NCI-H69 (cell line): ENCODE measurements around the gene ADGRA3.
"Not testable (repeated sequence)": the region's sequence is repeated elsewhere in the genome, so short reads cannot be mapped to it uniquely, and the experiment has no call there.

Experiments
- DNase-seq: peaks from one replicate; lab custom pipeline; 2025; lab: John Stamatoyannopoulos, UW

Gene ADGRA3

DNA sequence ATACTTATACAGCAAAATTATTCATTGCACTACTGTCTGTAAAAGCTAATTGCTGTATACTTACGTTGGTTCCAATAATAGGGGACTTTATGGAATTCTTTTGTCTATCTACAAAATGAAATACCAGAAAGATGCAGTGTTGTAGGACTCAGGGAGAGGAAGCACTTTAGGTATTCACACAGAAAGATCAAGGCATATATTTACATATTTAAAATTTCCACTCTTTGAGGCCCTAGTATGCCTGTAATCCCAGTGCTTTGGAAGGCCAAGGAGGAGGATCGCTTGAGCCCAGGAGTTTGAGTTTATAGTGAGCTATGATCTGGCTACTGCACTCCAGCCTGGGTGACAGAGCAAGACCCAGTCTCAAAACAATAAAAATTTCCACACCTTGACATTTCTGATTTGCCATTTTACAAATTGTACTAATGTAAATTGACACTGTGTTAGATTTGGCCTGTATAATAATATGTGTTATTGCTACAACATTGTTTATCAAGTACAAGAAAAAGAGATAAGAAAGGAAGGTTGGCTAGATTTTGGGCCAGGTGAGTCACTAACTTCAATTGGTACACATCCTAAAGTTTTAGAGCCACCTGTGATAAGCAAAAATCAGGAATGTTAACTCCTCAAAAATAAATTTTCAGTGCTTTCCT, 35.1 kb downstream of the ADGRA3 start:
- no peak for DNase-seq

DNA sequence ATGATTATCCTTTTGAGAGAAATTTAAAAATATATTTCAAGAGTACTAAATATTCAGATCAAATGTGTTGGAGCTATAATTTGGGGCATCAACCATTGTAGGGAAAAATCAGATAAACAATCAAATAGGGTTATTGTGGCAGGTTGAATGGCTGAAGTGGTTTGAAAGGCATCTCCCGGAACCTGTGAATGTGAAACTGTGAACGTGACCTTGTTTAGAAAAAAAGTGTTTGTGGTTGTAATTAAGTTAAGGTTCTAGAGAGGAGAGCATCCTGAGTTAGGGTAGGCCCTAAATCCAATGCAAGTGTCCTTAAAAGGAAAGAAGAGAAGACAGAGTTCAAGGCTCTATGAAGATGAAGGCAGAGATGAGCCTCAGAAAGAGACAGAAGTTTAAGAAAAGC, 37.4 kb downstream of the ADGRA3 start:
- no peak for DNase-seq

DNA sequence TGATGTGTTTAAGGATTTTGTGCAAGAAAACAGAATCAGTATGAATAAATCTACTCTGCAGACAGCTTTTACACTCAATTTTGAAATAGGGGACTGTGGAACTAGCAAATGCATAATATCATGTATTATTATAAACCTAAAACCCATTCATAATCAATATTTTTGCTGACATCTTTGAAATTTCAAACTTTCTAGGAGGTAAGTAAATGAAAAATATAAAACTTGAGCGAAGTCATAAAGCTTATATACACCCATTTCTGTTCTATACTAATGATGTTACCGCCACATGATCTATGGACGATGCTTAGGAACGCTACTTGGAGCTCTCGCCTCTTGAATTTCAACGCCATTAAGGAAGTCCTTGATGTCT, 38.1 kb downstream of the ADGRA3 start:
- no peak for DNase-seq

DNA sequence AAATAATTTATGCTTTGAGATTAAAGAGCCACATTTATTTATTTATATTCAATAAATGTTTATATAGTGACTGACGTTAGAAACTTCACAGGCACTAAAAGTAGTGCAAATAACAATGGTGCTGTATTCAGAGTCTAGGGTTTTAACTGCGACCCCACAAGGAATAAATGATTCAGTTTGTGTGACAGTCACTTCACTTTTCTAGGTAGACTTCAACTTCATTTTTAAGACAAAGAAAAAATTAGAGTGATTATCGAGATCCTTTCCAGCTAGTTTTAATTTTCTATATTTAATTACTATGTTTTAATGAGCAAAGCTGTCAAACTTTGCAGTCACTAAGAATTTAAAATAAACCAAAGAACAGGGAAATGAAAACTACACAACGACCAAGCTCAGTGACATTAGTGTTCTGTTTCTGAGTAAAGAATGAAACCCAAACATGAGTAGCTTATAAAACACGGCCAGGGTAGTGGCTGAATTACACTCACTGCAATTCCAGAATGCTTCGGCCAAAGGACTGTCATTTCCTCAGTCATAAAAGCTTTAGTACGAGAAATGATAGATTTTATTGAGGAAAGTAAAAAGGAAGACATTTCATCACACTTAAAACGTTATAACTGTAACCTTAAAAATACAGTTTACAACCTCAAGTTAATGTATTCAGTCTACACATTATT, 38.6 kb downstream of the ADGRA3 start:
- DNase-seq, result no peak

DNA sequence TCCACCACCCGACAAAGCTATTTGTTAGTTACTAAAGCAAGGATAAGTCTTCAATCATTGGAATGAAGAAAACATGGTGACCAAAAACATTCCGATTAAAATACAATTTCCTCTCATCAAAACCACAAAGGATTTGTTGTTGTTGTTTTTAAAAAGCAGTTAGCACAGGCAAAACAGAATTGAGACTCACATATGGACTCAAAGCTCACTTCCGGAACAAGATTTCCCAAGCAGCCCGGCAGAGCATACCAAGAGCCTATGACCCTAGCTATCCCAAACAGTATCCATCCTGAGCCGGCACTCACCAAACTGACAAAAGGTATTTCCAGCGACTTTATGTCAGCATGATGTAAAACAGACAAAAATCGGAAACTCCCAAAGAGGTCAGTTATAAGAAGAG, 39.9 kb downstream of the ADGRA3 start:
- no peak for DNase-seq

DNA sequence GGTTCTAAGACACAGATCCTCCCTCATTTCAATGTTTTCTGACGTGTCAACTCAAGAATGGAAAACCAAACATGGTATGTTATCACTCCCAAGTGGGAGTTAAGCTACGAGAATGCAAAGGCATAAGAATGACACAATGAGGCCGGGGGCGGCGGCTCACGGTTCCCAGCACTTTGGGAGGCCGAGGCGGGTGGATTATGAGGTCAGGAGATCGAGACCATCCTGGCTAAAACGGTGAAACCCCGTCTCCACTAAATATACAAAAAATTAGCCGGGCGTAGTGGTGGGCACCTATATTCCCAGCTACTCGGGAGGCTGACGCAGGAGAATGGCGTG, 40.6 kb downstream of the ADGRA3 start:
- not testable (repeated sequence) for DNase-seq

DNA sequence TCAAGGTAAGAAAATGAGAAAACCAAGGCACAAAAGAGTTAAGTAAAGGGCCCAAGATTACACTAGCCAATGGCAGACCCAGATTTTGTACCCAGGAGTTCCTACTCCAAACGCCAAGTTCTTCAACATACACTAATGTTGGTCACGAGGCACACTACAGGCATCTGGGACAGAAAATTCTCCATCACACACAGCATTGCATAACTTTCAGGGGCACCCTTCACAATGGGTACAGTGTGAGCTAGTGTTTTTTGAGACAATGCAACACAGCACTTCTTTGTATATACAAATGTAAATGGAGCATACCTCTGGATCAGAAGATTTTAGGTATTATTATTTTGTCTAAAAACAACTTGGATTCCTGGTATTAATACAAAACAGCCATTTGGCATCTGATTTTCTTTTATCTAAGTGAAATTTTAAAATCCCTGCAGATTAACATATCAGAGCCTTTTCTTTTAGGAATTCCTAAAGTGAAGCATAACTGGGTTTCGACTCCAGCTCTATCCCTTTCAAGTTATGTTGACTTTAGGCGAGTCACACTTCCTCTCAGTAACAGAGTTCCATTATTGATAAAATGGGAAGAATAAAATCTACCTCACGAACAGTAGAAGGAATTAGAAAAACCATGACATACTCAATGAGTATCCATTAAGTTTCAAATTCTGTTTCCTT, 41.1 kb downstream of the ADGRA3 start:
- DNase-seq, result no peak

DNA sequence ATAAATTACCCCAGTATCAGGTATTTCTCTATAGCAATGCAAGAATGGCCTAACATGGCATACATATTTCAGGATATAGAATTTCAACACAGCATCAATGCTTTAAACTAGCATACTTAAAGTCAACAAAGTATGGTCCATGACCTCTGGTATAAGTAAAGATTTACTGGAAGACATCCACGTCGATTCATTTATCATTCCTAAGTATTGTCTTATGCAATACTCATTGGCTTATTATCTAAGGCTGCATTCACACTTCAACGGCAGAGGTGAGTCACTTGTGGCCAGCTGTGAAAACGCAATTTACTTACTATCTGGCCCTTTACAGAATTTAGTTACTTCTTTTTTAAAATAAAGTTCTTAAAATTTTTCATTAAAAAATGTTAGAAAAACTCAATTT, 42.6 kb downstream of the ADGRA3 start:
- no peak for DNase-seq

DNA sequence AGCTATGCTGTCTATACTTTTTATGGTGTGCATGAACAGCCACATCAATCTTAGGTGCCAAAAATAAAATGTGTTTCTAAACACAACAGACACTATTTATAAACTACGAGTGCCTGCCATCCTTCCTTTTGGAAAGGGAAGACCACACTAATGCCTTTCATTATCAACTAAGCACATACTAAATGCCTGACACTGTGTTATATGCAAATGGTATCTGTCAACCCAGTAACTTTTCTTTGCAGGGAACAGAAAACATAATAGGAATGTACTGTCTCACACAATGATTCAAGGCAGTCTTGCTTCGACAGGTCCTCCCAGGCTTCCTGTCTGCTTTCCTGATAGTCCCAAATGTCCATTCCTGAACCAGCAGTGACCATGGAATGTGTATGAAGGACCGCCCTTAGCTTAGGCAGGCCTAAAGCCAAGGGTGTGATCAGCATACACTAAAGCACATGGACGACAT, 43.8 kb downstream of the ADGRA3 start:
- no peak for DNase-seq

DNA sequence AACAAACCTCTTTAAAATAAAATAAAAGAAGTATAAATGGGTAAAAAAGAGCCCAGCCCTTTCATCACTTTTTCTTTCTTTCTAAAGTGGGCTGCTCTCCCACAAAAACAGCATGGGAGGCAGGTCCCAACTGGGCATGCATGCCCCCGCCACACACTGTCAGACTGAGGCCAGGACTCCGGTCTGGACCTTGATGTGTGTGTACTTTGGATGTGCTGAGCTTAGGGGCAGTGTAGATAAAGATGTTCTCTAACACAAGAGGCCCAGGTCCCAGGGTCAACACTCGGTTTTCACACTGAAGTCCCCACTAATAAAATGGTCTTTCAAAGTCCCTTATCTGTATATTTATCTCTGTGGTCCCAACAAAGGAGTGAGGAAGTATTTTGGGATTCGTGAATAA, 44.4 kb downstream of the ADGRA3 start:
- DNase-seq, result no peak

DNA sequence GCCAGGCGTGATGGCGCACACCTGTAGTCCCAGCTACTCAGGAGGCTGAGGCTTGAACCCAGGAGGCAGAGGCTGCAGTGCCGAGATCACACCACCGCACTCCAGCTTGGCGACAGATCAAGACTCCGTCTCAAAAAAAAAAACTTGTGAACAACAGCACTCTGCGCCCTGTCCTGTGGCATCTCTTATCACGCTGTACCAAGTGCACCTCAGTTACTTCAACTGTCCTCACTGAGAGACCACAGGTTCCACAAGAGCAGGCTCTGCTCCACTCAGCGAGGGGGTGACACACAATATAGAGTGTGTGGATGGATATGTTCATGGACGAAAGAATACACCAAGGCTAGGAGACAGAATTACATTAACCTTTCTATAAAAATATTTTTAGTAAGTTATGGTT, 49.3 kb downstream of the ADGRA3 start:
- DNase-seq, result no peak

DNA sequence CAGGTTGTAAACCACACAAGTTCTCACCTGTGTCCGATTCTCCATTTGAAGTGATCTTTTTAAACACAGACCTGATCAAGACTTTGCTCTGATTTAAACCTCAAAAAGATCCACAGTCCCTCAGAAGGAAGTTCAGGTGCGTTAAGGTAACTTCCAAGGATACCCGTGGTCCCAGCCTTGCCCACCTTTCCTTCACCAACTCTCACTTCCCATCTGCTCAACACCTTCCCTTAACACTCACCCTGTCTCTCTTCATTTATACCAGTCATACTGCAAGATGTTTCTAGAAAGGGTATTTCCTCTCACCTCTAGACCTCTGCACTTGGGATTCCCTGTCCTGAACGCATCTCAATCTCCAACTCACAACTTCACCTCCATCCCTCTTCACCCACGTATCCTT, 49.9 kb downstream of the ADGRA3 start:
- no peak for DNase-seq

DNA sequence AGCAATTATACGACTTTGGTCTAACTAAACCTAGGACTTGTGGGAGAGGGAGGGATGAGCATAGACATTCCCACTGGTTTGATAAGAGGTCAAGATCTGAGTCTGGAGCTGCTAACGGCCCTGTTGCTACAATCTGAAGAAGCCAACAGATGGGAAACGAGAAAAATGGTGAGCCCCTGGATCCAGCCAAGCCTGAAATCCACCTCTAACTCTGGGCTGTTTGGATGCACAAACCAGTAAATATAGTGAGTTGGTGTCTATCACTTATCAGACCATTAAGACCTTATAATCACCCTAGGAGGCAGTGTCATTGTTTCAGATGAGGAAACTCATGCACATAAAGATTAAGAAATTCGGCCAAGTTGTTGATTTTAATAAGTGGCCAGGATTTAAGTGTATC, 50.5 kb downstream of the ADGRA3 start:
- no peak for DNase-seq

DNA sequence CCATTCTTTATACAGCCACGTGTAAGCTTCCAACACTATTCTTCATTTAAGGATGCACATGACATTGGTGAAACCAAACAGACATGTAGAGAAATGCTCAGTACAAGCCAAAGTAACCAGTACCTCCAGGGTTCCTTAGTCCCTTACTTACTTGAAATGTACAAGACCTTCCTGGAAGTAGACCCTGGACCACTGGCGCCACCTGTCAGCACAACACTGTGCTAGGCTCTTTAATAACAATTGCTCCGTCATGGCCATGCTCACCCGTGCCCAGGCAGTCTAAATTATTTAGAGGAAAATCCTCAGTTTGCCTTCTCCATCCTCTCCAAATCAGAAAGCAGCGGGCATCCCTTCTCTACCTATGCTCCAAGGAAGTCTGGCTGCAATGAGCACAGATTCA, 52.7 kb downstream of the ADGRA3 start:
- peak; percentile 9 for DNase-seq

DNA sequence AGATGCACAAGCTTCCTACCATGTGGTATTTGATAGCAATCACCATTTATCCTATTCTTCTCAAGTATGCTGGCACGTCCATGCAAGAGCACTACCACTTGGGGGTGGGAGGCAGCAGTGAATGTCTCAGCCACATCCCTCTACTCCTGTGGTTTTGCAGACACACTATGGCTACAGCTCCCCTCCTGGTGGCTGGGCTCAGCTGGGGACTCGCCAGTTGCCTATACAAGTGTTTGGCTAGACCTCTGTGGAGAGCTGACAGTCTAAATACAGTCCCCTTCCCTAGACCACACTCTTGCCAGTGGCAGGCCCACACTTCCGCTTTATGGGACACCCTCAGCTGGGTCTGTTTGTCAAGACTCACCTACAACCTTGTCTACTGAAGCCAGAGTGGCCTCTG, 53.2 kb downstream of the ADGRA3 start:
- DNase-seq, result no peak

DNA sequence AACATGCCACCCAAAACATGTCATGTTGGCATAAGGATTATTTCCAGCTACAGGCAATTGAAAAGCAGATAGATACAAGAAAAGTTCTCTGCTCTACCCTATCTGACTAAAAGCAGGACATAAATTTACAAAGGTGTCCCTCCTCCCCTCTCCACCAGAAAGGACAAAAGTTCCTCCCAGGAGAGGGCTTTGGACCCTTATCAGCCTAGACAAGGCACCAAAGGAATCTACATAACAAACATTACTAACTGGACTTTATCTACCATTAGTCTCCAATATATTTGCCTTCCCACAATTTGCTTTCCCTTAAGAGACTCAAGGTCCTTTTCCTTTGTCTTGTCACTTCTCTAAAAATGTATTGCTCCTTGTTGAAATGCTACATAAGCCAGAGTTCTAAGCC, 55.6 kb downstream of the ADGRA3 start:
- DNase-seq, result no peak

DNA sequence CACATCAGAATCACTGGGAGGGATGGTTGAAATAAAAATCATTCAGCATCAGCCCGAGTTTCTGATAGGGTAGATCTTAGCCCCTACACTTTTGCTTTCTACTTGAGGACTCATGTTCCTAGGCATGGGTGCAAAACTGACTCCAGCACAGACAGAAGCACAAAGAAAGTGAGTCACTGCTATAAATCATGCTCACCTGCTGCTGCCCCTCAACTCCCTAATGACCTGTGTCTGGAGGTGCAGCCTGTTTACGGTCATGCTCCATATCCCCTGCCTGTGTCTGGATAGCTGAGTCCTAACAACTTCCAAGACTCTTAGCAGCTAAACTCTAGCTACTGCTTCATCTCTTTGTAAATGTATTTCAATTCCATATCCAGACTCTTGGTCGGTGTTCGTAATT, 57.8 kb downstream of the ADGRA3 start:
- DNase-seq, result peak; percentile 86

DNA sequence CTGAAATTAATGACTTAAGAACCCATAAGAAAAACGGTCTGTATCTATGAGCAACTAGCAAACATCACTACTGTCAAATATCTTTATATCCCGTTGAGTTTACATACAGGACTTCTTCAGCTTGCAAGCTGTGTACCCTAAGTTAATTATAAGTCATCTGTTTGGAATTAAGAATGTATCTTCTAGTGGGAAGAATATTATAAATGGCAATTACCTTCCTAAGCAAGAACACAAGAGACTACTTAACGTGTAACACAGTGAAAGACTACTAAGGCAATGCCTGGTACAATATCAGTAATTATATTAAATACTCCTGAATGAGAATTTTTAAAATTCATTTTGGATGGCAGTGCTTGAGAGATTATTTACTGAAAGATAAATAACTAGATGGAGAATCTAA, 58.5 kb downstream of the ADGRA3 start:
- no peak for DNase-seq

DNA sequence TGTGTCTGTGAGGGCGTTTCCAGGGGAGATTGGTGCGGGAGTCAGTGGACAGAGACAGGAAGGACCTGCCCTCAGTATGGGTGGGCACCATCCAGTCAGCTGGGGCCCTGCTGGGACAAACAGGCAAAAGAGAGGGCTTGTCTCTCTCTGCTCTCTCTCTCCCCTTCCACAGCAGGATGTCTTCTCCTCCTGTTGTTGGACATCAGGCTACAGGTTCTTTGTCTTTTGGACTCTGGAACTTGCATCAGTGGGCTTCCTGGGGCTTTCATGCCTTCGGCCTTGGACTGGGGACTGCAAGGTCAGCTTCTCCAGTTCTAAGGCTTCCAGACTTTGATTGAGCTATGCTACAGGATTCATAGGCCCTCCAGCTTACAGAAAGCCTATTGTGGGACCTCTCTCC, 59.6 kb downstream of the ADGRA3 start:
- no peak for DNase-seq

DNA sequence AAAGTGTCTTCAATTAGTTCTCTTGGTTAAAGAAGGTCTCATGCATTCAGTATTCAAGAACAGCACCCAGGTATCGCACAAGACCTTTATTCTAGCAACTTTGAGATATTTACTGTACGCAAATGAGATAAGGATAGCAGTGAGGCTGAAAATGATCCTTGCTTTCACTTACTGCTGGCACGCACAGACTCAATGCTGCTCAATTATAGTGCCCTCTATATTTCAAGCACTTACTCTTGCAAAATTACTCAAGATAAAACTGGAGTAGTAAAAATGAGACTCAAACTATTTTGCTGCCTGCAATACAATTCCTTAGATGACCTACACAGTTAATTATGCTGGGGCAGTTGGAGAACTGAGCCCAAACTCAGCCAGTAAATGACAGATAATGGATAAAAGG, 60.9 kb downstream of the ADGRA3 start:
- DNase-seq, result no peak

DNA sequence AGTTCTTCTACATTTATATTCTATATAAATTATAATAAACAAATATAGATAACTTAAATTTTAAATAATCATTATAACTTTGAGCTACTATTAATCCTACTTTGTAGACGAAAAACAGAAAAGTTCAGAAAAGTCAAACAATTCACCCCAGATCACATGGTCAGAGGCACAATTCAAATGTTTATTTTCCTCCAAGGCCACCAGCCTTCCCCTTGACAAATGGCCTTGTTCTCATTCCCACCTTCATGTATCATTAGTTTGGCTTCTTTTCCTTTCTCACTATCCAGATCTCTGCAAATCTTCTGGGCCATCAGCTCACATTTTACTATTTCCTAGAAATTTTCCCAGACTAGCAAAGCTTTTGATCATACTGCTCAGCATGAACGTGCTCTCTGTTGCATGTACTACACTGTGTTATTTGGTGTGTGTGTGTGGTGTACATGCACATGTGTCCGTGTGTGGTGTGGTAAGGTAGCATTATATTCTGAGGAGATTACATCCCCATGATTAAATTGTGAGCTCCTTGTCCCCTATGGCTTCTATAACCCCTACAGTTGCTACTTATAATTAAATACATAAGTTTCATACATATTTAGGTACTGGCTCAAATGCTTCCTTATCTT, 61.5 kb downstream of the ADGRA3 start:
- no peak for DNase-seq

DNA sequence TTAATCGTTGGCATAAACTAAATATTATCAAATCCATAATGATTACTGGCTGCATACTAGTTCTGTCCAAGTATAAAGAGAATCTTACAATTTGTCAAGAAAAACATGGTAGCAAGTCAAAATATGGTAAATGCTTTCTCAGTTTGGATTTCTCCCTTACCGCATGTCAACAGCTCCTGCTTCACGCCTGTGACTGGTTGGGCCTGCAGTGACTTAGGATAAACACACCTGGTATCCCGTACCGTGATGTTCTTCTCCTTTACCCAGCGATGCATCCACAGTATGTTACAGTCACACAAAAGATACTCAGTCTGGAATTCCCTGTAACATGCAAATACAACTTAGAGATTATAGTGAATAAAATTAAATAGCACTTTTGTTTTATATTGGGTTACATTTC, 71.1 kb downstream of the ADGRA3 start:
- no peak for DNase-seq

DNA sequence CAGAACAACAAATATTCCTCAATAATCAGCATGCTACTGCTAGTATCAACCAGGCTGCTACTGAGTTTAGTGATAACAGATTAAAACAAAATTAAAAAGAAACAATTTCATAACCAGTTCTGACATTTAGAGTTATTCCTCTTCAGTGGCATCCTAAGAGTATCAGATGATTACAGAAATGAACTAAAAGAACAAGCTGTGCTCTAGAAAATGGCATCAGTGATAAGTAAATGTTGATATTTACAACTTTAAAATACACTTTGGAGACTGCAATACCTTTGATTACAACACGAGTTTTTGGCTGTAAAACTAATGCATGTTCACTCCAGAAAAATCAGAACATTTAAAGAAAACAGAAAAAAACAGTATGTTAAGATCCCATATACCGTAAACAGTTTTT, 72.9 kb downstream of the ADGRA3 start:
- DNase-seq, result no peak
